G401.6 (cell line): ENCODE data around the gene ASNS.
"Not testable (repeated sequence)": the region's sequence is repeated elsewhere in the genome, so short reads cannot be mapped to it uniquely, and the experiment has no call there.

ENCODE experiments used
- FAIRE-seq: peaks from 2 replicates; lab custom pipeline; 2012; peaks lifted over from hg19 to GRCh38; lab: Jason Lieb, UNC

Gene ASNS, protein sequence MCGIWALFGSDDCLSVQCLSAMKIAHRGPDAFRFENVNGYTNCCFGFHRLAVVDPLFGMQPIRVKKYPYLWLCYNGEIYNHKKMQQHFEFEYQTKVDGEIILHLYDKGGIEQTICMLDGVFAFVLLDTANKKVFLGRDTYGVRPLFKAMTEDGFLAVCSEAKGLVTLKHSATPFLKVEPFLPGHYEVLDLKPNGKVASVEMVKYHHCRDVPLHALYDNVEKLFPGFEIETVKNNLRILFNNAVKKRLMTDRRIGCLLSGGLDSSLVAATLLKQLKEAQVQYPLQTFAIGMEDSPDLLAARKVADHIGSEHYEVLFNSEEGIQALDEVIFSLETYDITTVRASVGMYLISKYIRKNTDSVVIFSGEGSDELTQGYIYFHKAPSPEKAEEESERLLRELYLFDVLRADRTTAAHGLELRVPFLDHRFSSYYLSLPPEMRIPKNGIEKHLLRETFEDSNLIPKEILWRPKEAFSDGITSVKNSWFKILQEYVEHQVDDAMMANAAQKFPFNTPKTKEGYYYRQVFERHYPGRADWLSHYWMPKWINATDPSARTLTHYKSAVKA

DNA sequence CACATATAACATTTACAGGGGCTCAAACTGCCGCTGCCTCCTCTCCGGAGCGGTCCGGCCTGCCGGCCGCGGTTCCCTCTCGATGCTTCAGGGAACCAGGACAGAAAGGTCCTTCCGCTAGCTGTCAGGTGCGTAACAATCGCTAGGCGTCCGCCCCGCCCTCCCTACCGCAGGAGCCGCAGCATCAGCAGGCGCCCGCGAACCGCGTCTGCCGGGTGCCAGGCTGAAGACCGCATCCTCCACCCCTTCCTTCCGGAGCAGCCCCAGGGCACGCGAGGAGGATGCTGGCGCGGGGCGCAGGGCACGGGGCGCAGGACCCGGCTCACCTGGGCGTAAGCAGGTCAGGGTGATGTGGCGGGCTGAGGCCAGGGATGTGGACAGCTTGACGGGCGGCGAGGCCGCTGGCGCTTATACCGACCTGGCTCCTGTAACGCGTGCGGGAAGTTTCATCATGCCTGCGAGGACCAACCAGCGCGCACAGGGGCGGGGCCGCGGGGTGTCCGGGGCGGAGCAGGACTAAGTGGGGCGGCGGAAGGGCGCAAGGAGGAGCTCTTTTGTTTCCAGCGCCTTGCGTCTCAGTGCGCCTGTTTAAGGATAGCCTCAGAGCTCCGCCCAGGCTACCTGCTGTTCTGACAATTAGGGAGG is at the start of gene ASNS:
TSS of gene ASNS (minus strand) at position 384 of the 645 bp plus-strand sequence. CDS start 3,252 bp downstream, outside the sequence.
- FAIRE-seq, result peak; percentile 19

DNA sequence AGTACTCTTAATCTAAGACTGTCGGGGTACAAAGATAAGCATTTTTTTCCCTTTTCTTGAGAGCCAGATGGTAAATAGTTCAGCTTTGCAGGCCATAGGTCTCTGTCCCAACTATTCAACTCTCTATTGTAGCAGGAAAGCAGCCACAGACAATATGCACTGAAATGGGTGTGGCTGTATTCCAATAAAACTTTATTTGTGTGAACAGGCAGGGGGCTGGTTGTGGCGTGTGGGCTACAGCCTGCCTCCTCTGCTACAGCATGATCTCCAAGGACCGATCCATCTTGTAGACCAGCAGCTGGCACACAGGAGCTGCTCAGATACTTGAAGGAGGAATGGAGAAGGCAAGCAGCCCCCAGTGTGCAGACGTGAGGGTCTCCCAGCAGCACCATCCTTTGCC is 49.0 kb upstream of the ASNS start:
- not testable (repeated sequence) for FAIRE-seq

DNA sequence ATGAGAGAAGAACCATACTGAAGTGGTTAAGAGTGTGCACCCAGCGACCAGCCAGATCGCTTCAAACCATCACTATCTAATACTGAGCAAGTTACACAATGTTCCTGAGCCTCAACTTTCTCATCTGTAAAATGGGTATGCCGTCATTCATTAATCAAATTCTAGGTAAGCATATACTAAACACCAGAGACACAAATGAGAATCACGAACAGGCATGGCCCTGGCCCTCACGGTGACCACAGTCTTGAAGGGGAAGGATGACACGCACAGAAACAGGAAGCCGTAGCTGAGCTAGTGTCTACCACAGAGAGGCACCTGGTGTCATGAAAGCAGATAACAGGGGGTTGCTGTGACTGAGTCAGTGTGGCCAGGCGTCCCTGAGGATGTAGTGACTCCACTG is 43.1 kb upstream of the ASNS start:
- not testable (repeated sequence) for FAIRE-seq

DNA sequence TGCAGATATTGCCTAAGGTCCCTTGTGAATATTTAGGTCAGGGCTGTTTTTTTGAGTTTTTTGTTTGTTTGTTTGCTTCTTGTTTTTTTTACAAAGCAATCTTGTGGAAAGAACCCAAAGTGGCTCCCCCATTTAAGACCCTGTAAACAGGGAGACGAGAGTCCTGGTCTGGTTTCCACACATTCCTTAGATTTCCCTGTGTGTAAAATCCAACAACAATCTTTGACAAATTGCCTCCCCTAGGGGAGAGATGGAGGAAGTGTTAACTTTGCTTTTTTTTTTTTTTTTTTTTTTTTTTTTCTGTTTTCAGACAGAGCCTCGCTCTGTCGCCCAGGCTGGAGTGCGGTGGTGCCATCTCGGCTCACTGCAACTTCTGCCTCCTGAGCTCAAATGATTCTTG is 40.1 kb upstream of the ASNS start:
- FAIRE-seq, result not testable (repeated sequence)

DNA sequence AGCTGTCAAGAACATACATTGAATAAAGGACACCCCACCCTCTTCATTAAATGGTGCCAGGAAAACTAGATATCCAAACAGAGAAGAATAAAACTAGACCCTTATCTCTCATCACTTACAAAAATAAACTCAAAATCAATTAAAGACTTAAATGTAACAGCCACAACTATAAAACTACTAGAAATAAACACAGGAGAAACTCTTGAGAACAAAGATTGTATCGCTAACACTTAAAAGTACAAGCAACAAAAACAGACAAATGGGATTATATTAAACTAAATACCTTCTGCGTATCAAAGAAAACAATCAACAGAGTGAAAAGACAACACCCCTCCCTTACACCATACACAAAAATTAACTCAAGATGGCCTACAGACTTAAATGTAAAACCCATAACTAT is 24.7 kb upstream of the ASNS start:
- not testable (repeated sequence) for FAIRE-seq

DNA sequence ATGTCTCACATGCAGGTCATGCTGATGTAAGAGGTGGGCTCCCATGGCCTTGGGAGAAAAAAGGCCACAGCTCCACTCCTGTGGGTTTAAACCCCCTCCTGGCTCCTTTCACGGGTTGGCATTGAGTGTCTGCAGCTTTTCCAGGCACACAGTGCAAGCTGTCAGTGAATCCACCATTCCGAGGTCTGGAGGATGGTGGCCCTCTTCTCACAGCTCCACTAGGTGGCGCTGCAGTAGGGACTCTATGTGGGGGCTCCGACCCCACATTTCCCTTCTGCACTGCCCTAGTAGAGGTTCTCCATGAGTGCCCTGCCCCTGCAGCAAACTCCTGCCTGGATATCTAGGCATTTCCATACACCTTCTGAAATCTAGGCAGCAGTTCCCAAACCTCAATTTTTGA is 19.5 kb upstream of the ASNS start:
- FAIRE-seq, result not testable (repeated sequence)

DNA sequence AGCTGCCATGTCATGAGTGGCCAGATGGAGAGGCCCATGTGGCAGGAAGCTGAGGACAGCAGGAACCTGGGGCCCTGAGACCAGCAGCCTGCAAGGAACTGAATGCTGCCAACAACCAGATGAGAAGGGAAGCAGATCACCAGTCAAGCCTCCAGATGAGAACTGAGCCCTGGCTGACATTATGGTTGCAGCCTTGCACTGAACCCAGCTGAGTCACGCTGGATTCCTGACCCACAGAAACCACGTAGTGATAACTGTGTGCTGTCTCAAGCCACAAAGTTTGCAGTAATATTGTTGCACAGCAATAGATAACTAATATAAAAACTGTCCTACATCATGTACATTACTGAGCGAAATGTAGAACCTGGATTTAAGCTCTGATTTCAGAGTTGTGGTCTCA is 7.3 kb upstream of the ASNS start:
- not testable (repeated sequence) for FAIRE-seq

DNA sequence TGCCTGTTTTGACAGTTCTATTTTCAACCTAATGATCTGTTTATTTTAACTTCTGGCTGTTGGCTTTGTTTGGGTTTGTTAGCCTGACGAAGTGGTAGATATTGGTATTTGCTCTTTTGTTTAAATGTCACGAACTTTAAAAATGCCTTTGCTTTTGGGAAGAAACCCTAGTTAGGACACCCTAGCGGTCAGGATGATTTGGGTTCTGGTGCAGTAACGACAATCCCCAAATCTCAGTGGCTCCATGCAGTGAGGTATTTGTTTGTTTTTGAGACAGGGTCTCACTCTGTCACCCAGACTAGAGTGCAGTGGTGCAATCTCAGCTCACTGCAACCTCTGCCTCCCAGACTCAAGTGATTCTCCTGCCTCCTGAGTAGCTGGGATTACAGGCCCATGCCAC is 2.7 kb upstream of the ASNS start:
- not testable (repeated sequence) for FAIRE-seq

DNA sequence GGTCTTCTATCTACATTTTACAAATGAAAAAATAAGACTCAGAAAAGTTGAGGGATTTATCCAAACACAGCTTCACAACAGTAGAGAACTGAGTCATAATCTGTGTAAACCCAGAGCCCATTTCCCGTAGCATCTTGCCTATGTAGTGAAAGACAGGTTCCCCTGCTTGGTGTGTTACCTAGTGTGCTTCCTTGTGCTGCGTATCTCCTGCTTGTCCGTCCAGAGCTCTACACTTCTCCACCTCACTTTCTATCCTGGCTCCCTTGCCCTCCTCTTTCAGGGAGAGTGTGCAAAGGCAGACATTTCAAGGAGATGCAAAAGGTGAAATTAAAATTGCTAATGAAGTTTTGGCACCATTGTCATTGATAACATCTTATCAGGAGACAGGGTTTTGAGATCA is 1.4 kb upstream of the ASNS start:
- FAIRE-seq, result no peak

DNA sequence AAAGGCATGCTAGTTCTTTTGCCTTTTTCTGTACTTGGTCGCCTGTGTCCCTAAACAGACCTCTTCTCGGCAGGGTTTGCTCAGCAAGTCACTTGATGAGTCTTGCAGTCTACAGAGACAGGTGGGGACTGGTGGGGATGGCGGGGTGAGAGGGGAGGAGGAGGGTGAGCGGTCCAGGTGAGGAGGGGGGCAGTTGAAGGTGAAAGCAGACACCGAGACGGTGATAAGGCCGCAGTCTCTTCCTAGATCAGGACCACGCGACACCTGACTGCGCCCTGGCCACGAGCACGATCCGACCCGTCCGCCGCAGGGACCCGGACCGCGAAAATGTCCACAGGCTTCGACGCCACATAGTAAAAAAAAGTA is 566 bp downstream of the ASNS start:
- no peak for FAIRE-seq

DNA sequence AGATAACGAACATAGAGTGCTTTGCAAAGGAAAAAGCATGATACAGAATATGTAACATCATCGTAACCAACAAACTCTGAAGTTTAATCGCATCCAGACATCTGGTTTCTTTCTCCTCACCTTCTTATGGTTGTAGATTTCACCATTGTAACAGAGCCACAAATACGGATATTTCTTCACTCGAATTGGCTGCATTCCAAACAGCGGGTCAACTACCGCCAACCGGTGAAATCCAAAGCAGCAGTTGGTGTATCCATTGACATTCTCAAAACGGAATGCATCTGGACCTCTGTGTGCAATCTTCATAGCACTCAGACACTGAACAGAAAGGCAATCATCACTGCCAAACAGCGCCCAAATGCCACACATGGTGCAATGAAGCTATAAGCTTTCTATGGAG is 3.4 kb downstream of the ASNS start:
- FAIRE-seq, result no peak

DNA sequence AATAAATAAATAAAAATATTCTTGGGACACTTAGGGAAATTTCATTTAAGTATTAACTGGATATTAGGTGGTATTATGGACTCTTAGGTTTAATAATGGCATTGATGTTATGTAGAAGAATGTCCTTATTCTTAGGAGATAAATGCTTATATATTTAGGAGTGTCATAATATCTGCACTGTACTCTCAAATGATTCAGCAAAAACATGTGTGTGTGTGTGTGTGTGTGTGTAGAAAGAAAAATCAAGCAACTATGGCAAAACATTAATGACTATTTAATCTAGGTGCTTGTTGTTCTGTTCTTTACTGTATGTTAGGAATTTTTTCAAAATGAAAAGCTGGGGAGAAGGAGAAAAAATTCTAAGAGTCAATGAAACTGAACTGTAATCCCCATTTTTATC is 3.9 kb downstream of the ASNS start:
- no peak for FAIRE-seq

DNA sequence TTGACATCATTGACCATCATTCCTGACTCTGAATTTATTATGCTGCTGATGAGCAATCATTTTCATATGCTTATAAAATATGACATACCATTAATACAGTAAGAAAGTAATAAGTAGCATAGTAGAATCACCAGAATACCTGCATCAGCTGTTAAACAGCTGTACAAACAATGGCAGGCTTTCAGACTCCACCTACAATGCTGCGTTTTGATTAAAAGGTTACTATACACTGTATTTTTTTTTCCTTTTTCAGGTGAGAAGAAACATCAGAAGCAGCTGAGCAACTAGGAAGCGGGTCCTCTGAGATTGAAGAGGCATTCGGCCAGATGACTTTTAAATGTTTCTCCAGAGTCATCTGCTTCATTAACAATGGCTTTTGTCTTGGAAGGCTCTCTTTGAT is 7.1 kb downstream of the ASNS start:
- FAIRE-seq, result no peak

DNA sequence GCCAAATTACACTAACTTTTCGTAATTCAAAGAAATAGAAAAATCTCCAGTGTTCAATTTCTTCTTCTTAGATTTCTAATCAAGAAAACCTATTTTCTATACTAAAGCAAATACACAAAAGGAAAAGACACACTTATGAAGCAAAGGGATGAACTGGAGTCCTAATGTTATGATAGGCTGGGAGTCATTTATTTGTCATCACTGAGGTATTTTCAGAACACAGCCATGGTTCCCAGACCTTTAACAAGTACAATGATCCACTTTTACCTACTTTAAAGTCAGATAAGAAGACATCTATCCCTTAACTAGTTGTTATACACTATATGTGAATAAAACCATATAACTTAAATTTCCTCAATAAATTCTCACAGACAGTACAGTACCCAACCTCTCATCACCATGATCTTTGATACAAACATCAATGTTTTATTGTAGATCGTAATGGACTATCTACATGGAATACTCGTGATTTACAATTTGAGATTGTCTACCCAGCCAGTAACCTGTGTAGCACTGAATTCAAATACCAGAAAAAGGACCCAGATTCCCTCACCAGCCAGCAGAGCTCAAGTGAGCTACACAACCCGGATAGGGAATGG is 12.5 kb downstream of the ASNS start:
- FAIRE-seq, result peak; percentile 19

DNA sequence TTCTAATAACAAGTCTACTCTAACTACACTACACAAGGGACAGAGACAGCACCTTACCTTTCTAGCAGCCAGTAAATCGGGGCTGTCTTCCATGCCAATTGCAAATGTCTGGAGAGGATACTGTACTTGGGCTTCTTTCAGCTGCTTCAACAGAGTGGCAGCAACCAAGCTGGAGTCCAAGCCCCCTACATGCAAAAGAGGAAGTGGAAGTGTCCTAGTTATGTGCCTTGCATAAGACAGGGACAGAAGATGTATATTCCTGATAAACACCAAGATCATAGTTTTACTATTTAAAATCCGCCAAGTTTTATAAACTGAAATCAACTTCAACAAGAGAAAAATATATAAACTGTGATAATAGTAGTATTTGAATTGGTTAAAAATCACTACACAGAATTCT is 14.0 kb downstream of the ASNS start:
- no peak for FAIRE-seq

DNA sequence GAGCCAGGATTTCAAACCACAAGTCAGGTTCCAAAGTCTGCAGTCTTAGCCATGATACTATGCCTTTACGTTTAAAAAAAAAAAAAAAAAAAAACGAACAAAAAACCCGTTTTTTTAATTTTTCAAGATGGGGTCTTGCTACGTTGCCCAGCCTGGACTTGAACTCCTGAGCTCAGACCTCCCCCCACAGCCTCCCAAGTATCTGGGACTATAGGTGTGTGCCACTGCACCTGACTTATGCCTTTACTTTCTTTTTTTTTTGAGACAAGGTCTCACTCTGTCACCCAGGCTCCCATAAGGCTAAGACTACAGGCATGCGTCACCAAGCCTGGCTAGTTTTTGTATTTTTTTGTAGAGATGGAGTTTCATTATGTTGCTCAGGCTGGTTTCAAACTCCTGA is 14.7 kb downstream of the ASNS start:
- FAIRE-seq, result no peak

DNA sequence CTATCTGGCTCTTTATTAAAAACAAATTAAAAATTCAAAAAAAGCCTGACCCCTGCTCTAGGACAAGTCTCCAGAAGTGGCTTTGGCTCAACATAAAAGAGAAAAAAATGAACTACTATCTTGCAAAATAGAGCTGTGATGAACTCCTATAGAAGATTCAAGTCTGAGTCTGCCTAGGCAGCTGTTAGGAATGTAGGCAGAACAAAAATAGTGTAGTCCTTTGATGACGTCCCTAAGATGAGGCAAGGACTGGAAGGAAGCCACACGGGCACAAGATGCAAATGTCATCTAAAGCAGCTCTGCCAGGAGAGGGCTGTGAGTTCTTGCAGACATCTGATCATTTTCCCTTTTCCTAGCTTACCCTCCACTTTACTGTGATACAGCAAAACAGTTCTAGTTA is 20.5 kb downstream of the ASNS start:
- FAIRE-seq, result no peak

DNA sequence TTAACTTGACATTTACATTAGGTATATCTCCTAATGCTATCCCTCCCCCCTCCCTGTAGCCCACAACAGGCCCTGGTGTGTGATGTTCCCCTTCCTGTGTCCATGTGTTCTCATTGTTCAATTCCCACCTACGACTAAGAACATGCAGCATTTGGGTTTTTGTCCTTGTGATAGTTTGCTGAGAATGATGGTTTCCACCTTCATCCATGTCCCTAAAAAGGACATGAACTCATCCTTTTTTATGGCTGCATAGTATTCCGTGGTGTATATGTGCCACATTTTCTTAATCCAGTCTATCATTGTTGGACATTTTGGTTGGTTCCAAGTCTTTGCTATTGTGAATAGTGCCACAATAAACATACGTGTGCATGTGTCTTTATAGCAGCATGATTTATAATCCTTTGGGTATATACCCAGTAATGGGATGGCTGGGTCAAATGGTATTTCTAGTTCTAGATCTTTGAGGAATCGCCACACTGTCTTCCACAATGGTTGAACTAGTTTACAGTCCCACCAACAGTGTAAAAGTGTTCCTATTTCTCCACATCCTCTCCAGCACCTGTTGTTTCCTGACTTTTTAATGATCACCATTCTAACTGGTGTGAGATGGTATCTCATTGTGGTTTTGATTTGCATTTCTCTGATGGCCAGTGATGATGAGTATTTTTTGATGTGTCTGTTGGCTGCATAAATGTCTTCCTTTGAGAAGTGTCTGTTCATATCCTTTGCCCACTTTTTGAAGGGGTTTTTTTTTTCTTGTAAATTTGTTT is 21.8 kb downstream of the ASNS start:
- FAIRE-seq, result not testable (repeated sequence)

DNA sequence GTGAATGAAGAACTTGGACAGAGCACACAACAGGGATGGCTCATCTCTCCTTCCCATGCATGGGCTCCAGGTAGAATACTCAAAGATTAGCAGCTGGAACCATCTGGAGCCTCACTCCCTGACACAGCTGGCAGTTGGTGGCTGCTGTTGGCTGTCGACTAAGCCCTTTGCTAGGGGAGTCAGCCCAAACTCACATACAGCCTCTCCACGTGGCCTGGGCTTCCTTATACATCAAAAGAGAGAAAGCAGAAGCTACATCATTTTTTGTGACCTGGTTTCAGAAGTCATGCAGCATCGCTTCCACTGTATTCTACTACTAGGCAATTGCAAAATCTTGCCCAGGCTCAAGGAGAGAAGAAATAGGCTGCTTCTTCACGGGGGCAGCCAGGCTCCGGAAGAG is 24.4 kb downstream of the ASNS start:
- no peak for FAIRE-seq

DNA sequence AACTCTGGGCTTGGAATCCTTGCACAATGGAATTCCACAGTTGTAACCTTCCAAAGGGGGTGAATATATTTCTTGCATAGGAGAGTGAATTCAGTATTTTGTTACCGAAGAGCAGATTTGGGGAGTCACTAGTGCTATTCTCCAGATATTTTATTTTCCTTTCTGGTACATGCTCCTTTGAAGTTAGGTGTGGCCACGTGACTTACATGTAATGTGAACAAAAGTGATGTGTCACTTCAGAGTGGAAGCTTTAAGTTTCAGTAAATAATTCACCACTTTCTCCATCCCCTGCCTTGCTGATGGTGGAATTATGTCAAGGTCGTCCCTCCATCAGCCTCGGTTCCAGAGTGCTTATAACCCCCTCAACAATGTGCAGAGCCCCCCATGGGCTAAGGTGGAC is 25.3 kb downstream of the ASNS start:
- FAIRE-seq, result no peak

DNA sequence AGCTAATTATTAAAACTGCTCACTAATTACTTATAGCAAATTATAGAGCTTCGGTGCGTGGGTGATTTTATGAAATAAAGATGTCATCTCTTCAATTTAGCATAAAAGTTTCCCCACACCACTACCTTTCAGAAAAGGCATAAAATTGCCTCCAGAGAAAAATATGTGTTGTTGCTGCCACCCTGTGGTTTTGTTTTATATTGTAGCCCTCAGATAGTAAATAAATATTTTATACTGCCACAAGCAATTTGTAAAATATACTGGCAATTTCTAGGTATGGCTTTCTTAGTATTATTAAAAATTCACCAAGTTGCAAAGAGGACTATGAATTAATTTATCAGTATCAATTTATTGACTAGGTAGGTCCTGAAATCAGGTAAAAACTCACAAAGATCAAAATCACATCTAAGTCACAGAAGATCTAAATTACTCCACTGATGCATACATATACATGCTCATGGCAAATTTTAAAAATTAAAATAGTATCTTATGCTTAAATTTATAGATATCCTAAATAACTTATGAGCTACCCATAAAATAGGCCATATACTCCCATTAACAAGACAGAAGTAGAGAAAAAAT is 26.5 kb downstream of the ASNS start:
- FAIRE-seq, result peak; percentile 89

DNA sequence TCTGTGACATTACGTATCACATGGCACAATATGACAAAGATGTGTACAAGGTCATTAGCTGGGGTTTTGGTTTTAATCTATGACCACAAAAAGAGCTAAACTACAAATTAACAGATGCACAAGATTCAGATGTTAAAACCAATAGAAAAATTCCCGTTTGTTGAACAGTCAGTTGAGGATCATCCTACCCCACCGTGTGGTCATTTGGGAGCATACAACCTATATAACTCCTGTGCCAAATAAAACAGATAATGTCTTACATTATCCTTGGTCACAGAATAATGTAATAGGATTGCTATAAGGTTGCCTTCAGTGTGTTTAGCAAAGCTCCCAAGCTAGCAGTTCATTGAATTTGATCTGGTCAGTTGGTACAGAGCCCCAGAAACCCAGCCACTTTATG is 28.2 kb downstream of the ASNS start:
- FAIRE-seq, result no peak
